CD4-positive, alpha-beta T cell treated with Interleukin-10 for 1 hour (primary cell): Measurements from ENCODE around the gene GALNT14.

Experiments
- DNase-seq: peaks from one replicate; pipeline ENCODE4 v3.0.0-alpha.2; 2020

The GALNT14 gene

GRCh38 chr2:31053929-31054782 lies 84.1 kb downstream of the GALNT14 start:
- DNase-seq, result no peak

DNA sequence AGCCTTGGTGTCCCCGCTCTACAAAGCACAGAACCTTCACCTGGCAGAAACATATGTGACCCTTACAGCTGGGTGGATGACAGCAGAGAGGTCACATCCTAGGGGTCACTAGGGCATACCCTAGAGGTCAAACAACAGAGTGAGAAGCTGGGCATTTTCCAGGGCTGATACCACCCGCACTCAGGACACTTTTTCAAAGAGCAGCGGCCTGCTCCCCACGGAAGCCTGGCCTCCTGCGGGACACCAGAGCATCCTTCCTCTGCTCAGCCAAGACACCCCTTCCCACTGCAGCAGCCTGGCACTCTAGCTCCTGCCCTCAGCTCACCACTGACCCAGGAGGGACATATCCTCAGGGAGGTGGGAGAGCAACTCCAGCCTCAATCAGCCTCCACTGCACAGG lies 86.0 kb downstream of the GALNT14 start:
- no peak for DNase-seq

- no peak for DNase-seq
Observed at GRCh38 chr2:31051258-31052140, 86.7 kb downstream of the GALNT14 start.

DNA sequence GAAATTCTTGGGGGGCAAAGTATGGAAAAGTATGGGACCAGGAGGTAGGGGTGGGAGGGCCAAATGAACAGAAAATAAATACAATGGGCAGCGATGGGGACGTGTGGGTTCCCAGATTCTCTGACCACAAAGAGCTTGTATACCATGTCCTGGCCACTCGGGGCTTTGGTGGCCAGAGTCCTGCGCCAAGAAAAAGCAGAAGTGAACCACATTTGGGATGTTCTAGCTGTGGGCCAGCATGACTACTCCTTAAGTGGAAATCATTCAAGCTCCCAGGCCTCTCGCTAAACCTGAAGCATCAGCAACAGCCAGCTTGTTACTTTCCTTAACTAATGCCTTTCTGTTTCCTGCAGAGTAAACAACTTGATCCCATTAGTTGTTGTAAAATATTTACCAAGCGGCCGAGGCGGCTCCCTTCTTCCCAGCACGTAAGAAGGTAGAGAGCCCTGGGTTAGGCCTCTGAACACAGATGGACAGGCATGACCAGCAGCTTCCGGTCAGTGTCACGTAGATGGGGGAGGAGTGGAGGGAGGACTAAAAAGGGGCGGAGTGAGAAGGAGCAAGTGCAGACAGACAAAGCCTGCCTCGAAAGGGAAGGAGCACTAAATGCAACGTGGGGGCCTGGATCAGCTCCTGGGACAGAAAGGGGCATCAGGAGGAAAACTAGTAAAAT lies 88.2 kb downstream of the GALNT14 start:
- no peak for DNase-seq

- no peak for DNase-seq
Observed at GRCh38 chr2:31049264-31049663, 89.0 kb downstream of the GALNT14 start.

DNA sequence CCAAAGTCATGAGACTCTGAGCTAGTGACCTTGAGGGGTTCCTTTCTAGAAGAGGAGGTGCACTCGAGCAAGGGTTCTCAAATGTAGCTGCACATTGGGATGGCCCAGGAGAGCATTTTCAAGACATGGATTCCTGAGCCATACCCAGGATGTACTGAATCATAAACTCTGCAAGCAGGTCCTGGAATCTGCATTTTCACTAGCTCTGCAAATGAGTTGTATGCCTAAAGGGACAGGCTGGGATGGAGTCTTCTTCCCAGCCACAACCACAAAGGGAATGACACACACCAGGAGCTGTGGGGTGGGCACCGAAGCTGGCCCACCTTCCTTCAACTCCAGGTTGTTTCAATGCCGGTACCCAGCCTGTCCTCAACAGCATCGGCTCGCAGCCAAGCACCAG lies 90.6 kb downstream of the GALNT14 start:
- no peak for DNase-seq

GRCh38 chr2:31038385-31038784 lies 99.9 kb downstream of the GALNT14 start:
- no peak for DNase-seq

- DNase-seq, result no peak
Observed at GRCh38 chr2:31037058-31037457, 101.2 kb downstream of the GALNT14 start.

GRCh38 chr2:31033032-31033431 lies 105.2 kb downstream of the GALNT14 start:
- DNase-seq, result no peak

DNA sequence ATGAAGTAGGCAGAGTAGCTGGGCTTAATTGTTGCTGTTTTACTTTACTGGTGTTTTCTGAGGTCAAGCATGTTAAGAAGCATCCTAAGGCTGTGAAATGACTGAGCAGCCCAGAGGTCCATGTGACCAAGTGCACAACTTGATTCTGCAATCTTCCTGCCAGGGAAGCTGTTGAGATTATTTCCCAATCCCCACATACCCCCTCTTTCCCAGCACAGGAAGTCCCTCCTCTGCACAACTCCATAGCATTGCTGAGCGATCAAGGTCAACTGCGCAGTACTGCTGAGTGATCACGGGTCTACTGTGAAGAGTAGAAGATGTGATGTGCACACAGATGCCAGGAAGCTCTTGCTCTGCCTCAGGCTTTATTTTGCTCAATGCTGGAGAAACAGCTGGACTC lies 105.8 kb downstream of the GALNT14 start:
- no peak for DNase-seq

- no peak for DNase-seq
Observed at GRCh38 chr2:31031132-31031706, 107.0 kb downstream of the GALNT14 start.

GRCh38 chr2:31028417-31028816 lies 109.8 kb downstream of the GALNT14 start:
- DNase-seq, result no peak

GRCh38 chr2:31027549-31027948 lies 110.7 kb downstream of the GALNT14 start:
- no peak for DNase-seq

DNA sequence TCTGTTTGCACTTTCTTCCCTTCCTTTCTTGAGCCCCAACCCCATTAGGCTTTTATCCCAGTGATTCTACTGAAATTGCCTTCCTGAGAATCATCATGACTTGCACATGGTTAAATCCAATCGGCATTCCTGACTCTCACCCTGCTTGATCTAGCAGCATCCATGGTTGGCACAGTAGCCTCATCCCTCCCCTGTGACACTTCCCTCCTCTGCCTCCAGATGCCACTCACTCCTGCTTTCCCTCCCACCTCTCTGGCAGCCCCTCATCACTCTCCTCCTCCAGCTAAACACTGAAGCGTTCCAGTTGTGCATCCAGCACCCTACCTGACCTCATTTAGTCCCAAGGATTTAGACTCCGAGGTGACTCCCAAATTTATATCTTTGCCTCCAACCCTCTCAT lies 114.7 kb downstream of the GALNT14 start:
- no peak for DNase-seq

- no peak for DNase-seq
Observed at GRCh38 chr2:31020713-31021112, 117.5 kb downstream of the GALNT14 start.

- DNase-seq, result no peak
Observed at GRCh38 chr2:31018280-31018679, 120.0 kb downstream of the GALNT14 start.

- DNase-seq, result no peak
Observed at GRCh38 chr2:31016648-31017047, 121.6 kb downstream of the GALNT14 start.

GRCh38 chr2:31014516-31014915 lies 123.7 kb downstream of the GALNT14 start:
- no peak for DNase-seq

DNA sequence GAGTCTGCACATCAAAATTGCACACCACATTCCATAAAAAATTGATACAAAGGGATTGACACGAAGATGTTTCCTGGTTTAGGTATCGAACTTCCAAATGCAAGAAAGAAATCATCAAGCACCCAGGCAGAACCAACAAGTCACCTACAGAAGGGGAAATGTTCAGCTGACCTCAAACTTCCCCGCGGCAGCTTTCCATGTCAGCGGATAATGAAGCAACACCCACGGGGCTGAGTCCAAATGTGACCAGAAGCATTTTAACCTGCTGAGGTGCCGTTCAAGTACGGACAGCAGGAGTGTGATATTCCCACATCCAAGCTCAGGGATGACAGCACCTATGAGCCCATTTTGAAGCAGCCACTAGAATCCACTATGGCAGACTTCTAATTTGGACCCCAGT lies 124.9 kb downstream of the GALNT14 start:
- DNase-seq, result no peak

- no peak for DNase-seq
Observed at GRCh38 chr2:31012406-31012805, 125.8 kb downstream of the GALNT14 start.

GRCh38 chr2:31011587-31011986 lies 126.7 kb downstream of the GALNT14 start:
- no peak for DNase-seq

DNA sequence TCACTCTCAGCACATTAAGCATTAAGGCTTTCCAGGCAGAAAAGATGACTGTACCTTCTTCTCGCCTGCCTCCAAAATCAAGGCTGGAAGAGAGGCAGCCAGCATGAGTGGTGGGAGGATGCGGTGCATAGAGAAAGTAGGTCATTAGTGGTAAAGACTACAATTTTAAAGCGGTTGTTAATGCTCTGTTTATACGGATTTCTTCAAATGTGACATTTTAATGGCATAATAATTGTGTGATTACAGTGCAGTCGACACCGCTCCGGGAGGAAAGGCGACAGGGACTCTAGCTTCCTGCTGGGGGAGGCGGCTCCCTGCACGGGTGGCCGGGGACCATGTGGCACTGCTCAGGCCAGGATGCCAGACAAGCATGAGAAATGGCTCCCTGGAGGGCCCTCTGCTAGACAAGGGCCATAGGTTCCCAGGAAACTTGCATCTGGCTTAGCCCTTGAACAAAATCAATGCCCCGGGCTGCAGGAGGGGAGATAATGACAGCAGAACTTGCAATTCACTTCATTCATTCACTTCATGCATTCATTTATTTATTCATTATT lies 129.6 kb downstream of the GALNT14 start:
- no peak for DNase-seq

DNA sequence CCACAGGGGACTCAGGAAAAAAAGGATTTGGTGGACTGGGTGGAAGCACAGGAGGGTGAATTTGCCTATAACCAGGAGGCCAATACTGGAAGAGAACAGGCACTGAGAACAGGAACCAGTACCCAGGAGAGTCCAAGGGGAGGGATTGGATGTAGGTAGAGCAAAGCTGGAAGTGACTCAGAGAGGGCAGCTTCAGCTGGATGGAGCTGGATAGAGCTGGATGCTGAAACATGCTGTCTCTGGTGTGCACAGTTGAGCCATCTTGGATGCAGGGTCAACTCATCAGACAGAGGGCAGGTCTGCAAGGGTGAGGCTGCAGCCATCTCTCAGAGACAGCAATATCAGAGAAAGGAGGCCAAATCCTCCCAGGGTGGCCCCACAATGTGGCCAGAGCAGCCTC lies 134.0 kb downstream of the GALNT14 start:
- DNase-seq, result no peak
